ENCODE data around the gene TRPC3. TPM values are rescaled to one million over a fixed set of nuclear protein-coding genes. Genes with fewer than 3 reads are reported as not detected.

TRPC3 gene
- total RNA-seq (2014; rRNA removed; shearing (Covaris generic)), result not detected in 2 replicates

DNA sequence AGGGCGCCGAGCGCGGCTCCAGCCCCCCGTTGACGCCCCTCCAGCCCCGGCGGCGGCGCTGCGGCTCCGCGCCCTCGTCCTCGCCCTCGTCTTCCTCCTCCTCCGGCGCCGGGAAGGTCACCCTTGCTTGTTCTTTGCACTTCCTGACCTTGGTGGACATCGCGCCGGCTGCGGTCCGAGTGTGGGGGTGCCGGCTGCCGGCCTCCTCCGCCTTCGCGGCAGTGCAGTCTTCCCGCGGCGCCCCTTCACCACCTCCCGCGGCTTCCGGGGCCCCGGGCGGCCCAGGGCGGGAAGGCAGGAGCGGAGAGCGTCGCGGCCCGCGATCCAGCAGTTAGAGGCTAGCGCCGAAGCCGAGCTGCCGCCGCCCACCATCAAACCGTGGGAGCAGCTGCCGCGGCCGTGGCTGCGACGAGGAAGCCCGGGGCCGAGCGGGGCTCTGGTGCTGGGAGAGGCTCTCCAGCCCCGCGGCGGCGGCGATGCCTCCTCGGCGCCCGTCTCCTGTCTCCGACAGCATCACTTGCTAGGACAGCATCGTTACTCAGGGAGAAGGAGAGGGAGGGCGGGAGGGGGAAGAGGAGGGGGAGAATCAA lies at the start of gene TRPC3:
TSS of gene TRPC3 (minus strand) at position 540 of the 590 bp plus-strand sequence. CDS start at position 160, 380 bp downstream.
- no peak for DNase-seq (ENCODE audit: low spot score)
- in situ Hi-C loops (cut with HindIII; ENCODE audit: low sequenced_read_pairs), result no loop called here

DNA sequence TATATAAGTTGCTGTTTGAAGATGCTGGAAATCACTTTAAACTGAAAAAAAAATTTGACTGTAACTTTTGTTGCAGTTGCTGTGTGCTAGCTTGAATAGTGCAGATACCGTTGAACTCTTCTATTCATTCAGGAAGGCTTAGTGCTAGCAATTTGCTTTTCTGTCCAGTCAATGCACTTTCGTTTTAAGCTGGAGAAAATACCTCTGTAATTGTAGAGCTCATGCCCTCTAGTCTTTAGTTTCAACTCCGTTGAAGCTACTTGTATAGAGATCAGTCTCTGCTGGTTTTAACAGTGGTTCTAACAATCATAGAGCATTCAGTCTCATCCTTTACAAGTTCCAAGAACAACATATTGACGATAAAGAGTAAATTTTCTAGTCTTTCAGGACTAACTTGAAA lies 49.0 kb upstream of the TRPC3 start:
- DNase-seq (ENCODE audit: low spot score), result no peak
- in situ Hi-C loops (cut with HindIII; ENCODE audit: low sequenced_read_pairs), result no loop called here

DNA sequence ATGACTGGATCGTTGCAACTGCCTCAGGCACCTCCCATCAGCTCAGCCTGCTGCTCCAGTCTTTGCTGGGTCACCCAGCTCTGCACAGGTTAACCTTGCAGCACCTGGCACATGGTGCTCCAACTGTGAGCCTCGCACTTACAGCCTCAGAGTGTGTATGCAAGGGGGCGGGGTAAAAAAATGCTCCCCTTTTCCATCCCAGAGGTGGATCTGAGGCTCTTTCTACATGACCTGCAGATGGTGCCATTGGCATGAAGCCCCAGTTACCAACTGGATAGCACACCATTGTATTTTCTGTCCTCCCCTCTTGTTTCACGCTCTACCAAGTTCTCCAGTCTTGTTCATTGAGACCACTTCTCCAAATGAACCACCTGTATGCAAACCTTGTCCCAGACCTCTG lies 46.2 kb upstream of the TRPC3 start:
- DNase-seq (ENCODE audit: low spot score), result no peak
- in situ Hi-C loops (cut with HindIII; ENCODE audit: low sequenced_read_pairs), result no loop called here

DNA sequence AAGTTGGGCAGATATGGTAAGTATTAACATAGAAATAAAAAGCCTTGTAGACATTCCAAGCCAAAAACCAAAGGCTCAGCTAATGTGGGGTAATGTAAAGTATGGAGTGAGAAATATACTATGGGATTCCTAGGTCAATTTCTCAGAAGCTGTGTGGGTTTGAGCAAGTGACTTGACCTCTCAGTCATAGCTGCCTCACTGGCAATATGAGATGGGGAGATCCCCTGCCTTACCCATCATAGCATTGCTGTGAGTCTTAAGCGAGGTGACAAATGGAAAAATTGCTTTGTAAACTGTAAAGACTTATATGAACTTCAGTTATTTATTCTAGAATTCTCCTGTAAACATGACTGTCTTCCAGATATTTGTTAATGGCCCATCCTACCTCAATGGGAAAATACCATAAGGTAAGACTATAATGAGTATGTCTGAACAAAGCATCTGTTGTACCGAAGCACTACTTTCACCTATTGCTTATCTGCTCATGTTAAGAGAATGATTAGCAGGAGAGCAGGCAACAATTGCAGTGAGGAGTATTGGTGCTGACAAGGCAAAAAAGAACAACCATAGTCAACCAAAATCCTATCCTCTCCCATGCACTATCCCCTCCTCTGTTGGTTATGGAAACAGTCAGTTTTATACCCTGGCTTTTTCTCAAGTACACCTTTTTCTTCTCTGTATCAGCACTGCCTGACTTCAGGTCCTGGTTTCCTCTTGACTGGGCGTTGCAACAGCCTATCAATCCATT lies 44.1 kb upstream of the TRPC3 start:
- no peak for DNase-seq (ENCODE audit: low spot score)
- in situ Hi-C loops (cut with HindIII; ENCODE audit: low sequenced_read_pairs), result no loop called here

DNA sequence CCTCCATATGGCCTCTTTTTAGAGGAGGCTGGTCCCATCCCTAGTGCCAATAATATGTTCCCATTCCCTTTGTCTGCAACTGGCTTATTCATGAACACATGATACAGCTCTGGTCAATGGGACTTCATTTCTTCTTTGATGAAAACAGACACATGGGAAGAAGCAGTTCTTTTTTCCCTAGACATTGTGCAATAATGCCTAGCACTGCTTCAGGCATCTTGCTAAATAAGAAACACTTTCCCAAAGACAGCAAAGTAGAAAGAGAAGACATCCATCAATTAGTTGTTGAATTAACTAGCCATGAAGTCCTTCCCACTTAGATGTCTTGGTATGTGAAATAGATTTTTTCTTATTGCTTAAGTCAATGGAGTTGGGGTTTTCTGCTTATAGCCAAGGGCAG lies 40.1 kb upstream of the TRPC3 start:
- no peak for DNase-seq (ENCODE audit: low spot score)
- in situ Hi-C loops (cut with HindIII; ENCODE audit: low sequenced_read_pairs), result no loop called here

DNA sequence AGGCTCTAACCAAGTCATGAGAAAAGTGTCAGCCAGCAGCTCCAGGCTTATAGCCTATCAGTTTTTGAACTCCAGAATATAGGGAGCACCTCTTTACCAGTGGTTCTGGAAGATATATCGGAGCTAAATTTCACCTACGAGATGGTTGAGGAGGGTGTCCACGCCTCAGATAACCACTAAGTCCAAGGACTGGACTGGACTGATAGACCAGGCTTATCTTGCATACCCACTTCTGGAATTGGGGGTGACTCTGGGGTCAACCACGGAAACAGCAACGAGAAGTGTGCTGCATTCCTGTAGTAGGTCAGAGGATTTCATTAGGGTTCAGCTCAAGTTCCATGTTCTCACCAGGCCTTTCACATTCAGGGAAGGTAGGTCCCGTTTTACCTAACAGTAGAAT lies 38.6 kb upstream of the TRPC3 start:
- DNase-seq (ENCODE audit: low spot score), result no peak
- in situ Hi-C loops (cut with HindIII; ENCODE audit: low sequenced_read_pairs), result no loop called here

DNA sequence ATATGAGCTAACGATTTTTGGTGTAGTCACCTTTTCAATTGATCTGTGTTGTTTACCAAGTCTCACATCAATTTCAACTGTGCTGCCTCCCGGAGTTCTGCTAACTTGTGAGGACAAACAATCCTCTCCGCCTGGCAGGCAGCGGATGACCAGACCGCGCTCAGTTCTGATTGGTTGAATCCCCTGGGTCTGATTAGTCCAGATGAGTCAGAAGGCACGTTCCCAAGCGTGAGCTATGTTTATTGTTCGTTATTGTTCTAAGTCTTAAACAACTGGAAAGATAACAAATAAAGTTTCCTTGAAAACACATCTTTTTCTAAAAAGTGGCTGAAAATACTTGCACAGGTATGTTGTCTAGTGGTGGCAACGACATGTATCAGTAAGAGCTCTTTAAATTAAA lies 37.9 kb upstream of the TRPC3 start:
- in situ Hi-C loops (cut with HindIII; ENCODE audit: low sequenced_read_pairs), result no loop called here
- DNase-seq (ENCODE audit: low spot score), result no peak

DNA sequence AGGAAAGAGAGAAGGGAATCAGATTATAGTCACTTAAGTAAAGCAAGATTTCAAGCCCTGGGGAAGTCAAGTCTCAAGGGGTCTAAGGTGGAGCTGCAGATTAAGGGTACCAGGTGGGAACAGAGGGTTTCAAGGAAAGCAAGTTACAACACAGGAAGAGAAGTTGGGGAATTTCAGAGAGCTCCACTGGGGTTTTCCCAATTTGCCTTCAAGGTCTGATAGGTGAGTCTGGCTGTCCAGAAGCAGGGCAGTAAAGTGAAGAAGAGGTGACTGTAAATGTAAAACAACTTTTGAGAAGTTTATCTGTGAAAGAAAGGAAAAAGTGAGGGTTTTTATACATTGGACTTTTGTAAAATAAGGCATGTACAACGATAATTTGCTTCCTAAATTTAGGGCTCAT lies 37.1 kb upstream of the TRPC3 start:
- no peak for DNase-seq (ENCODE audit: low spot score)
- in situ Hi-C loops (cut with HindIII; ENCODE audit: low sequenced_read_pairs), result no loop called here

DNA sequence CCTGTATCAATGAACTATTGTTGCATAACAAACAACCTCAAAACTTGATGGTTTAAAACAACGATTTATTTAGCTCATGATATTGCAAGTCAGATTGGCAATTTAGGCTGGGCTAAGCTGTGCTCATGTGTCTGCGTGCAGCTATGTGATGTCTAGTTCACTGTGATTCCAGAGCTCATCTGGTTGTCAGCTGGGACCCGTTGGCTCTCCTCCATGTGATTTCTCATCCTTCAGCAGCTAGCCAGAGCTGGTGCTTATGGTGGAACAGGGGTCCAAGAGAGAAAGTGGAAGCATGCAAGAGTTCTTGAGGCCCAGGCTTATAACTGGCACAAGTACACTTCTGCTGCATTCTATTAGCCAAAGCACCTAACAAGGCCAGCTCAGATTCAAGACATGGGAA lies 28.8 kb upstream of the TRPC3 start:
- in situ Hi-C loops (cut with HindIII; ENCODE audit: low sequenced_read_pairs), result no loop called here
- no peak for DNase-seq (ENCODE audit: low spot score)

DNA sequence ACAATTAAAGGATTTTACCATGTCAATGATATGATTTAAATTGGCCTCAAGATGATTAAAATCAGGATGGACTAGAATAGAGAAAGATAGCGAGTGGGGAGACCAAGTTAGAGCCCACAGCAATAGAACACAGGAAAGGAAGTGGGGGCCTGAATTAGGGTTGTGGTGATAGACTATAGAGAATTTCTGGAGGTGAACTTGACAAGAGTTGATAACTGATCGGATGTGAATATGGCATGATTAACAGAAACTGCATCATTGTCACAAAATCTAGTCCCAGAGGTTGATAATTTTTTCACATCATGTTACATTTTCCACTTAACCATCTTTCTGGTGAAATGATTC lies 26.3 kb upstream of the TRPC3 start:
- DNase-seq (ENCODE audit: low spot score), result no peak
- in situ Hi-C loops (cut with HindIII; ENCODE audit: low sequenced_read_pairs), result no loop called here

DNA sequence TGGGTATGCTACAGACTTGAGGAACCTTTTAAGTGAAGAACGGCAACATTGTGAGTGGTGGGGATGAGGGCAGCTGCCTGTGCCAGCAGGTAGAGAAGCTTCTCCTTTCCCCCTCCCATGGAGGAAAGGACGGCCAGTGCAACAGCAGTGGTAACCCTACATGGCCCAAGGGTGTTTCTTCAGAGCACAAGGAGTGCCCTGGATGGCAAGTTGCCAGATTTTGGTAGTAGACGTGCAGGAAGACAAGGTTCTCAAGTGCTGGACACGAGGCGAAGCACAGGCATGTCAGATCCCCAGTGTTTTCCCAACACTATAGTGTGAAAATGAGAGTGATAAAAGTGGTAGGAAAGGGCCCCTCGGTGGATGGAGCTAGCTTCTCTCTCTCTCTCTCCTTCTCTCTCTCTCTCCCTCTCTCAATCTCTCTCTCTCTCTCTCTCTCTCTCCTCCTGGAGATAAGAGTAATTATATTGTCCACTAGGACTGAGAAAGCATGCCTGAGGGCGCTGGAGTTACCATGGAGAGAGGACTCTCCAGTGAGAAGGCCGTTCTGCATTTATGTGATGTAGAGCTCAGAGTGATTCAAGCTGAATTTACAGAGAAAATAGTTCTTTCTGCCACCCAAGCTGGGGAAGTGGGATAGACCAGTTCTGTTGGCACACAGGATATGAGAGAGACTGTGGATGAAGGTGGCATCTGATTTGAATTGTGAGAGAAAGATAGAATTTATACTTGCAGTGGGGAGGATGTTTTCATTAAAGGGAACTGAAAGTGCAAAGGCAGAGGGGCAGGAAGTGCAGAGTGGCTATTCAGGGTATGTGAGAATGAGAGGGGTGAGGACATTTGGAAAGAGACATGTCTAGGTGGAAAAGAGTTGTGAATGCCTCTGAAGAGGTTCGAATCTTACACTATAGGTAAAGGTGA lies 25.7 kb upstream of the TRPC3 start:
- DNase-seq (ENCODE audit: low spot score), result no peak
- in situ Hi-C loops (cut with HindIII; ENCODE audit: low sequenced_read_pairs), result no loop called here

DNA sequence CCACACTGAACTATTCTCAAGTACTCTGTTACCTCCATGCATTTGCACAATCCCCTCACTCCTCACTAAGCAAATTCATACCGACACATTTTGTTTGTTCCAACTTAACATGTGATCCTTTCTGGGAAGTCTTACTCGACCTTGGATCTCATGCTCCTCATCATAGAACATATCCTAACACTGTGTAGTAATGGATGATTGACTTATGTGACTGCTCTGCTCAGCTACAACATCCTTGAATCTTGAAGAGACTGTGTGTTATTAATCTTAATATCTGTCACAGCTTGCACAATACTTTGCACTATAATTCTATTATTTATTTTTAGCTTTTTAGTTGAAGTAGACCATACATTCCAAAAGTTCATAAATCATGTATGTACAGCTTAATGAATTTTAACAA lies 23.9 kb upstream of the TRPC3 start:
- DNase-seq (ENCODE audit: low spot score), result no peak
- in situ Hi-C loops (cut with HindIII; ENCODE audit: low sequenced_read_pairs), result no loop called here

DNA sequence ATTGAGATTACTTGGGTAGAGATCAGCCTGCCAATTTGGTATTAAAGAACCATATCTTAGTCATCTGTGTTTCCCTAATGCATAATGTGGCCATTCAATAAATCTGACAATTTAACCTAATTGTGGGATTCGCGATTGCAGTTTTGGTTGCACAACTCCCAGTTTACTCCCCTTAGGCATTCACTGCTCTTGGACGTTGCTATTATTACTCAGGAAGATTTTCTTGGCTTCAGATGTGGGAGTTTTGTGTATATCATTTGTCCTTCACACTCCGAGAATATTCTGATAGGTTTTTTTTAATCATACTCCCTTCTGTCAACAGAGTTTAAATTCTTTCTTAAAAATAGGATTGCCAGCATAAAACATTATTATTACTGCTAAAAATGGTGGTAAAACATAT lies 22.0 kb upstream of the TRPC3 start:
- in situ Hi-C loops (cut with HindIII; ENCODE audit: low sequenced_read_pairs), result no loop called here
- DNase-seq (ENCODE audit: low spot score), result no peak

DNA sequence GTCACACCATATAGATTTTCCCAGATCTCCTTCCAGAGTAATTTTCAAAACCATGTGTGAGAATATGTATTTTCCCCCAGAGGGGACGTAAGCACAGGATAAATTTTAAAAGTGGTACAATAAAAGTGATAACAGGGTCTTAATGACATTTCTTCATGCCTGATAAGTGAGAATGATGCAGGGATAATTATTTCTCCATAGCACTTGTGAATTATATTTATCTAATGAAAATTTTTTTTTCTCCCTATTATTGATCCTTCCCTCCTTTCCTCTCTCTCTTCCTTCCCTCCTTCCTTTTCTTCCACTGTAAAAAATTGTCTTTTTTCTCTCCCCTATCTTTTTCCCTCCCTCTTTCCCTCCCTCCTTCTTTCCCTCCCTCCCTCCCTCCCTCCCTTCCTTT lies 17.0 kb upstream of the TRPC3 start:
- no peak for DNase-seq (ENCODE audit: low spot score)
- in situ Hi-C loops (cut with HindIII; ENCODE audit: low sequenced_read_pairs), result no loop called here

DNA sequence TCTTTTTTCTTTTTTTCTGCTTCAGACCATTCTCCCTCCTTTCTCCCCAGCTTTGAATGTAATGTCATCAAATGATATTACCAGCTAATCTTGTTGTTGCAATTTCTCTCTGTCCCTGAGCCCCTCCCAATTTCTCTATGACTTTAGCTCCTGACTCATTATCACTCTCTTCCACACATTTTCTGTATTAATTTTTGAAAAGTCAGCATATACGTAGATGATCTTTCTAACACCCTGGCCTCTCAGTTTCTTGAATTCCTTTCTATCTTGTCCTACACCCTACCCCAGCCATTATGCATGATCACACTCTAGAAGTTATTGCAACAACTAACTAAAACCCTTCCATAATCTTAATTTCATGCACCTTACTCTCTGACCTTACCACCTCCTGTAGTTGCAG lies 13.1 kb upstream of the TRPC3 start:
- DNase-seq (ENCODE audit: low spot score), result no peak
- in situ Hi-C loops (cut with HindIII; ENCODE audit: low sequenced_read_pairs), result no loop called here

DNA sequence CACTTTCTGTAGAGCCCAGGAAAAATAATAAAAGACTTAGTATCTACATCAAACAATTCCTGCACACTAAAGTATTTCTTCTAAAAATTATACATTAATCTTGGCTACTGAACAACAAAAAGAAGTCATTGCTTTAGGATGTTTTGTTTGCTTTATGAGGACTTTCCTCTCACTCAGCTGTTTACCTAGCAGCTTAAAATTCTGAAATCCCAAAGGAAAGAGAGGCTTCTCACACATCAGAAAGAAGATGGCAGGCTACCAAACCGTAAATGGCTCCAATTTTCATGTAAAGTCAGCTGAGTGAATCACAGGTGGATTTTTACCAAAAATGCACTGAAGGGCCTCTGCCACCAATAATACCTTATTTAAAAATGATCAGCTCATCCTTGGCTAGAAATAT lies 9.0 kb upstream of the TRPC3 start:
- no peak for DNase-seq (ENCODE audit: low spot score)
- in situ Hi-C loops (cut with HindIII; ENCODE audit: low sequenced_read_pairs), result no loop called here

DNA sequence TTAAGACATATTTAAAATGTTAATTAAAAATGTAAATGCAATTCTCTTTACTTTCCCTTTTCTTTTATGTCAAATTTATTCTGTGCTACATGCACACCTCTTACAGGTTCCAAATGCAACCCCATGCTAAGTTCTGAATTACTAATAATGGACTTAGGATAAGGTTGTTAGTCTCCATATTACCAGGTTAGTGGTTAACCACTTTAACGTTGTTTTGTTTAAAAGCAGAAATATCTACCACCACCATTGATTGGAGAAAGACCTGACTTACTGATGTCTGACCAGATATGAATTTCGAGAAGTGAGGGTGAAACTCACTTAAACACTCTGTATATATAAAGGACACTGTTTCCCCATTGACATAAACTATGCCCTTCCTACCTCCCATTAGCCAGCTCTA lies 6.9 kb upstream of the TRPC3 start:
- in situ Hi-C loops (cut with HindIII; ENCODE audit: low sequenced_read_pairs), result no loop called here

DNA sequence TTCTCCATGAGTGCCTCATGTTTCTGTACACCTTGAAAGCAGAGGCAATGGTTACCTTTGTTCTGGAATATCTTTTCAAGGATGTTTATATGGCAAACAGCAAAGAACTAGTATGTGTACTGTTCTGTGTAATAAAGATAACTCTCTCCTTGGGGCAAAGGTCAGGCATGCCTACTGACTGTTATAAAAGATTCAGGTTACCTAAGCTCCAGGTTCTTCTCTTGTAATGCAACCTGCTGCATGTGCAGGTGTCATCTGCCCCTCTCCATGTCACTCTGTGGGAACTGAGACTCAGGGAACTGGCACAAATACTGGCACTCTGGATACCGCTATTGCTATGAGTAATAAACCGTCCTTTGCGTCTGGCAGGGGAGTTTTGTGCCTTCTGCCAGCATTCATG lies 5.4 kb upstream of the TRPC3 start:
- in situ Hi-C loops (cut with HindIII; ENCODE audit: low sequenced_read_pairs), result no loop called here
- no peak for DNase-seq (ENCODE audit: low spot score)

More for the DNA sequence above, 6.9 kb upstream of the TRPC3 start:
- DNase-seq (ENCODE audit: low spot score), result no peak

DNA sequence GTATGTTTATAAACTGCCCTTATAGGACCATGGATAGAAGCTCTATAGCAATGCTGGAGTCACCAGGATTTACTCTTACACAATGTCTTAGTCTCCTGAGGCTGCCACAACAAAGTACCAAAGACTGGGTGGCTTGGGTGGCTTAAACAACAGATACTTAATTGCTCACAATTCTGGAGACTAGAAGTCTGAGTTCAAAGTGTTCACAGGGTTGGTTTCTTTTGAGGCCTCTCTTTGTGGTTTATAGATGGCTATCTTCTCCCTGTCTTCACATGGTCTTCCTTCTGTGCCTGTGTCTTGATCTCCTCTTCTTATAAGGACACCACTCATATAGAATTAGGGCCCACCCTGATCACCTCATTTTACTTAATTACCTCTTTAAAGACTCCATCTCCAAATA lies 2.0 kb upstream of the TRPC3 start:
- in situ Hi-C loops (cut with HindIII; ENCODE audit: low sequenced_read_pairs), result no loop called here
- no peak for DNase-seq (ENCODE audit: low spot score)

DNA sequence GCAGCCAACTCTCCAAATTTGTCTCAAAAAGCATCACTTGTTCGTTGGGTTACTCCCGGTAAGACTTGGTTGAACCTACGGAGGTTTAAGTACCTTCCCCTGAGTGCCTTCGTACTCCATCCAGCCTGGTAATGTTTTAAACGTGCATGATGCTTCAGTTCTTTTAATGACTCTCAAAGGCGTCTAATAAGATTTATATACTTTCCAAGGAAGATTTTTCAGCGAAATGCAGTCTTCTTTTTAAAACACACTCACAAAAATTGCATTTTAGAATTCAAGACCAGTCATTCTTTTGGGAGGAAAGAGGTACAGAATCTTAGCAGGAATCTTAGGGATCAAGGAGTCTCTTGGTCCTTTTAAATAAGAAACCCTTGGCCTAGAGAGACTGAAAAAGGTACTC lies 430 bp upstream of the TRPC3 start:
- in situ Hi-C loops (cut with HindIII; ENCODE audit: low sequenced_read_pairs), result no loop called here
- no peak for DNase-seq (ENCODE audit: low spot score)

All from G401 (cell line).